GM23248 (cell line): ENCODE measurements around the gene GPC3. TPM values are rescaled to one million over a fixed set of nuclear protein-coding genes. Genes with fewer than 3 reads are reported as not detected.

Source experiments
- DNase-seq: peaks from one replicate; pipeline ENCODE4 v3.0.0-alpha.2; 2015
- H2AFZ ChIP-seq: fragments of 200-600 bp; sonication (generic); 2 replicates; pipeline ENCODE4 v1.6.1; 2016; ENCODE audit warnings: antibody characterized with exemption
- H3F3A ChIP-seq: fragments of 200-600 bp; sonication (generic); 2 replicates; pipeline ENCODE4 v1.6.1; 2016; ENCODE audit warnings: mild to moderate bottlenecking, antibody characterized with exemption, mixed run types; ENCODE audit not compliant: insufficient read depth
- H3K27ac ChIP-seq: fragments of 200-600 bp; sonication (generic); 2 replicates; pipeline ENCODE4 v1.5.1; 2016; ENCODE audit warnings: mild to moderate bottlenecking
- H3K27me3 ChIP-seq: fragments of 200-600 bp; sonication (generic); replicated peaks from 2 replicates; pipeline ENCODE4 v1.6.1; 2016; ENCODE audit warnings: mild to moderate bottlenecking; ENCODE audit not compliant: insufficient read depth
- H3K36me3 ChIP-seq: fragments of 200-600 bp; sonication (generic); 2 replicates; pipeline ENCODE4 v1.6.1; 2016; ENCODE audit warnings: low read depth, mild to moderate bottlenecking
- H3K4me1 ChIP-seq: fragments of 200-600 bp; sonication (generic); 2 replicates; pipeline ENCODE4 v1.6.1; 2016; ENCODE audit warnings: mild to moderate bottlenecking; ENCODE audit not compliant: insufficient read depth
- H3K4me2 ChIP-seq: fragments of 200-600 bp; sonication (generic); one replicate; pipeline ENCODE4 v1.6.1; 2016; ENCODE audit warnings: mild to moderate bottlenecking; ENCODE audit not compliant: unreplicated experiment
- H3K4me3 ChIP-seq: fragments of 200-600 bp; sonication (generic); 2 replicates; pipeline ENCODE4 v1.5.1; 2016; ENCODE audit warnings: mild to moderate bottlenecking
- H3K79me2 ChIP-seq: fragments of 200-600 bp; sonication (generic); 2 replicates; pipeline ENCODE4 v1.6.1; 2016; ENCODE audit warnings: mild to moderate bottlenecking; ENCODE audit not compliant: insufficient read depth
- H3K9ac ChIP-seq: fragments of 200-600 bp; sonication (generic); 2 replicates; pipeline ENCODE4 v1.6.1; 2016; ENCODE audit warnings: mild to moderate bottlenecking
- H3K9me2 ChIP-seq: fragments of 200-600 bp; sonication (generic); 2 replicates; pipeline ENCODE4 v1.6.1; 2016; ENCODE audit warnings: mixed run types, mild to moderate bottlenecking, moderate library complexity; ENCODE audit not compliant: insufficient read depth
- H3K9me3 ChIP-seq: fragments of 200-600 bp; sonication (generic); one replicate; pipeline ENCODE4 v1.6.1; 2017; ENCODE audit warnings: low read depth
- H4K20me1 ChIP-seq: fragments of 200-600 bp; sonication (generic); 2 replicates; pipeline ENCODE4 v1.6.0; 2016; ENCODE audit not compliant: insufficient read depth
- EZH2 ChIP-seq: fragments of 200-600 bp; sonication (generic); IDR thresholded peaks from 2 replicates; pipeline ENCODE4 v1.6.1; 2018; ENCODE audit warnings: antibody characterized with exemption, mild to moderate bottlenecking; ENCODE audit not compliant: insufficient read depth, poor library complexity, severe bottlenecking
- EZH2phosphoT487 ChIP-seq: fragments of 200-600 bp; sonication (generic); IDR thresholded peaks from 2 replicates; pipeline ENCODE4 v1.6.1; 2018; ENCODE audit warnings: antibody characterized with exemption, moderate library complexity, mild to moderate bottlenecking, low read depth; ENCODE audit not compliant: insufficient read depth
- WGBS, 2 experiments: methylation state at CpG; one replicate each; pipeline ENCODE4 v1.1.6; 2015 to 2017; ENCODE audit warnings: low lambda C conversion rate in 2 of 2, low coverage in 1 of 2; ENCODE audit errors: missing lambda C conversion rate in 2 of 2; 5-methylcytosine and 5-hydroxymethylcytosine counted together
- in situ Hi-C: fragments of 300-500 bp; cut with MboI; formaldehyde crosslinking; loops from 2 replicates; pipeline ENCODE4 v1.15.0; 2020
- polyA plus RNA-seq: library from polyadenylated mRNA; unstranded; fragments of >200 nt; fragmentation: Nextera tagmentation; extraction: Ambion mirVana; gene quantifications from 2 replicates; pipeline ENCODE4 v1.2.1, GENCODE V29; 2016
- total RNA-seq: library from RNA; depleted of rRNA; stranded (reverse); fragments of >200 nt; shearing (Covaris generic); gene quantifications from 2 replicates; pipeline ENCODE4 v1.2.3, GENCODE V29; 2014

Gene GPC3
- total and polyA plus RNA-seq, 2 experiments from 2014 or later, result not detected

DNA sequence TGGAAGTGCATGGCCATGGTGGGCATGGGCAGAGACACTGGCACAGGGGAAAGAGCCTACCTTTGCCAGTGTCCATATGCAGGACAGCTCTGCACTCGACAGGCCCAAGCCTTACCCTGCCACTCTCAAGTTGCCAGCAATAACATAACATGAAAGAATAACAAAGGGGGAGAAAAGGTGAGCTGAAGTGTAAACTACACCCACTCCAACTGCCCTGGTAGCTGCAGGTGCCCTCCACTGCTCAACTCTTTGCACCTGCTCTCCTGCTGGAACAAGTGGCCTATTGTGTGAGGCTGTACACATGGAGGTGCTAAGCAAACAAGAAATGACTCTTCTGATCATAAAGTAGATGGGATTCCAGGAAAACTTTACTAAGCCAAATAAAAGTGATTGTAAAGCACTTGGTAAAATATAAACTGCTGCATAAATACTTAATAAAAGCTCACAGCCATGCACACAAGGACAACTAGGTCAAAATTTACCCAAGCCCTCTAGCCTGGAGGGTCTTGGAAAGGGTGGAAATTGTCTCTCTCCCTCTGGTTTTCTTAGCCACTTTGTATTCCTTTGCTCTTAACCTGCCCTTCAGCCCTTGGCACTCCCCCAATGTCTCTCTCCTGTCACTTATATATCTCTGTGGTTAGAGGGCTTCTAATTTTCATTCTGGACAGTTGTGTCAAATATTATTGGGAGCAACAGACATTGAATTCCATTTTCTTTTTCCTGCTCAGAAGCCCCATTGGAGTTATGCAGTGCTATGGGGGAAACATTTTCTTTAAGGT lies 308.9 kb downstream of the GPC3 start:
- no peaks in the 10 kb centered on the region for H3K27me3 ChIP-seq
- TF ChIP-seq EZH2phosphoT487, result no peak
- TF ChIP-seq EZH2, result no peak
- no peak overlapping the region for H3K27ac ChIP-seq
- no peaks in the 10 kb centered on the region for H3F3A ChIP-seq
- no peak for DNase-seq
- no peaks in the 10 kb centered on the region for H3K36me3 ChIP-seq
- no peaks in the 10 kb centered on the region for H4K20me1 ChIP-seq
- no peaks in the 10 kb centered on the region for H3K79me2 ChIP-seq
- no peak overlapping the region for H3K9ac ChIP-seq
- in situ Hi-C loops, result loop anchor here (25.0 kb wide), 1 partner anchor 689 kb away; no protein-coding TSS in a partner anchor
- H3K9me3 ChIP-seq, result no peaks in the 10 kb centered on the region
- H3K4me1 ChIP-seq, result no peaks in the 10 kb centered on the region
- H3K4me2 ChIP-seq, result no peak overlapping the region
- H2AFZ ChIP-seq, result no peak overlapping the region
- H3K9me2 ChIP-seq, result no peaks in the 10 kb centered on the region
- H3K4me3 ChIP-seq, result no peak overlapping the region
- 14 to 57% methylated on average over 1 of the region's 1 CpG for WGBS, 2 experiments

GRCh38 chrX:133674726-133675470 lies 310.5 kb downstream of the GPC3 start:
- in situ Hi-C loops, result loop anchor here (25.0 kb wide), 2 partner anchors 338 to 688 kb away; no protein-coding TSS in a partner anchor
- H3K4me1 ChIP-seq, result no peaks in the 10 kb centered on the region
- TF ChIP-seq EZH2 (no peak), EZH2phosphoT487 (no peak)
- no peak overlapping the region for H3K27ac ChIP-seq
- H3K27me3 ChIP-seq, result no peaks in the 10 kb centered on the region
- H2AFZ ChIP-seq, result no peak overlapping the region
- no peak overlapping the region for H3K4me3 ChIP-seq
- H4K20me1 ChIP-seq, result no peaks in the 10 kb centered on the region
- no peak overlapping the region for H3K9ac ChIP-seq
- H3K79me2 ChIP-seq, result no peaks in the 10 kb centered on the region
- no peaks in the 10 kb centered on the region for H3K9me3 ChIP-seq
- no peak for DNase-seq
- no peak overlapping the region for H3K4me2 ChIP-seq
- whole genome bisulfite sequencing, 2 experiments, result 70 to 74% methylated on average over 6 of the region's 6 CpGs
- no peaks in the 10 kb centered on the region for H3K36me3 ChIP-seq
- no peaks in the 10 kb centered on the region for H3K9me2 ChIP-seq
- H3F3A ChIP-seq, result no peaks in the 10 kb centered on the region

DNA sequence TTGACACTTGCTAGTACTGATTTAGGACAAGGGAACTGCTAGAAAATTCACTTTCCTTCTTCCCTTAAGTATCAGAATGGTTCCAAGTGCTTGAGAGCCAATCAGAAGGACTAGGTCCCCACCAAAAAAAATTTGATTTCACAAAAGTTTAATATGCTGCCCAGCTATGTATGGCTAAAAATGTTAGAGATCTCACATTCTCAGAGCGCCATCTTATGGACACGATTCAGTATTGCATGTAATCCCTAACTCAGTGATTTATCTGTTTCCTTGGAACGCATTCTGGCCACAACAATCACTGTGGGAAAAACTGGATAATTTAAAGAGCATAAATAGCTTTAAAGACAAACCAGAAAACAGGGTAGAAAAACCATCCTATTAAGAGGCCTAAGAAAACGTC lies 315.0 kb downstream of the GPC3 start:
- no peaks in the 10 kb centered on the region for H4K20me1 ChIP-seq
- no peak overlapping the region for H3K27ac ChIP-seq
- H3K4me1 ChIP-seq, result no peaks in the 10 kb centered on the region
- no peaks in the 10 kb centered on the region for H3K9me2 ChIP-seq
- H3K9me3 ChIP-seq, result no peaks in the 10 kb centered on the region
- no peaks in the 10 kb centered on the region for H3F3A ChIP-seq
- no peak overlapping the region for H3K9ac ChIP-seq
- H3K36me3 ChIP-seq, result no peaks in the 10 kb centered on the region
- H3K4me3 ChIP-seq, result no peak overlapping the region
- TF ChIP-seq EZH2phosphoT487 (no peak), EZH2 (no peak)
- peak; percentile 43 for DNase-seq
- H3K27me3 ChIP-seq, result no peaks in the 10 kb centered on the region
- H2AFZ ChIP-seq, result no peak overlapping the region
- H3K4me2 ChIP-seq, result no peak overlapping the region
- WGBS, 2 experiments, result 0 to 2% methylated on average over 4 of the region's 4 CpGs
- no peaks in the 10 kb centered on the region for H3K79me2 ChIP-seq
- in situ Hi-C loops, result loop anchor here (25.0 kb wide), 1 partner anchor 333 kb away; no protein-coding TSS in a partner anchor

GRCh38 chrX:133669214-133669613 lies 316.2 kb downstream of the GPC3 start:
- Histone ChIP-seq H3K79me2 (no peaks in the 10 kb centered on the region), H3K9me3 (no peaks in the 10 kb centered on the region), H3K27ac (no peak overlapping the region), H3K36me3 (no peaks in the 10 kb centered on the region), H3F3A (no peaks in the 10 kb centered on the region), H3K9ac (no peak overlapping the region), H3K4me1 (no peaks in the 10 kb centered on the region), H3K9me2 (no peaks in the 10 kb centered on the region), H3K4me3 (no peak overlapping the region), H4K20me1 (no peaks in the 10 kb centered on the region), H2AFZ (no peak overlapping the region), H3K4me2 (no peak overlapping the region), H3K27me3 (no peaks in the 10 kb centered on the region)
- no peak for DNase-seq
- TF ChIP-seq EZH2phosphoT487 (no peak), EZH2 (no peak)
- WGBS, 2 experiments, result 90 to 96% methylated on average over 5 of the region's 5 CpGs
- in situ Hi-C loops, result loop anchor here (25.0 kb wide), 1 partner anchor 332 kb away; no protein-coding TSS in a partner anchor
